Aorta (tissue), 5 donors: Measurements from ENCODE around the gene IL17RD. TPM values are rescaled to one million over a fixed set of nuclear protein-coding genes. Genes with fewer than 3 reads are reported as not detected.

Experiments used
- ATAC-seq: fragments of 200-7000 bp; cut with Tn5 transposase; one replicate; pipeline ENCODE4 v1.9.1; 2022; ENCODE audit warnings: moderate library complexity; ENCODE audit not compliant: low FRiP score
- DNase-seq, 2 donors: peaks; one replicate each; pipeline ENCODE4 v3.0.0-alpha.2; 2020
- H3K27ac ChIP-seq, 2 donors: one replicate each; pipeline ENCODE4 v1.5.1; 2013; ENCODE audit warnings: low read length in 2 of 2, mild to moderate bottlenecking in 2 of 2, moderate library complexity in 2 of 2, control low read depth in 1 of 2, inconsistent platforms in 1 of 2, low read depth in 1 of 2
- H3K27me3 ChIP-seq, 2 donors: one replicate each; pipeline ENCODE4 v1.6.1; 2013; ENCODE audit warnings: control low read depth in 1 of 2, low read length in 1 of 2, mild to moderate bottlenecking in 1 of 2, moderate library complexity in 1 of 2; ENCODE audit not compliant: insufficient read depth in 2 of 2, control insufficient read depth in 1 of 2
- H3K36me3 ChIP-seq, 2 donors: one replicate each; pipeline ENCODE4 v1.6.1; 2013; ENCODE audit warnings: control low read depth in 1 of 2, low read length in 1 of 2, mild to moderate bottlenecking in 1 of 2; ENCODE audit not compliant: insufficient read depth in 2 of 2, control insufficient read depth in 1 of 2
- H3K4me1 ChIP-seq, 2 donors: one replicate each; pipeline ENCODE4 v1.6.1; 2013; ENCODE audit warnings: low read length in 2 of 2, control low read depth in 1 of 2, mild to moderate bottlenecking in 1 of 2, moderate library complexity in 1 of 2; ENCODE audit not compliant: insufficient read depth in 2 of 2, control insufficient read depth in 1 of 2
- H3K4me3 ChIP-seq, 2 donors: one replicate each; pipeline ENCODE4 v1.5.1; 2013; ENCODE audit warnings: low read length in 2 of 2, control low read depth in 1 of 2, mild to moderate bottlenecking in 1 of 2
- H3K9me3 ChIP-seq: one replicate; pipeline ENCODE4 v1.6.1; 2013; ENCODE audit warnings: mild to moderate bottlenecking, low read length; ENCODE audit not compliant: control insufficient read depth
- WGBS, 2 donors: extraction: QIAGEN DNeasy Blood & Tissue Kit; methylation state at CpG; one replicate each; pipeline ENCODE4 v1.1.7; 2013; 5-methylcytosine and 5-hydroxymethylcytosine counted together
- intact Hi-C, 2 donors: fragments of 100-400 bp; cut with DNase I; formaldehyde crosslinking; loops; one replicate each; pipeline versions ENCODE4 v1.14.2 to v1.15.0; 2022
- polyA plus RNA-seq, 2 donors: library from polyadenylated mRNA; stranded (reverse); fragments of 200-250 nt; gene quantifications; one replicate each; pipeline ENCODE4 v1.2.3, GENCODE V29; 2013
- total RNA-seq, 2 donors: library from RNA; stranded (reverse); fragmentation: NEBNext Ultra II Directional; extraction: Animal tissue kit (Norgen Biotek cat#: 25700); gene quantifications; one replicate each; pipeline ENCODE4 v1.2.1, GENCODE V29; 2021
- donor health status: healthy with polysubstance abuse.
- donor health status: Bipolar disorder and iron deficiency.
- donor health status: DM: no; HTN: no; CAD: no.
- donor health status: DM: no; HTN: no; CAD: no.
- donor health status: DM: yes; HTN: yes; CAD: no.

IL17RD gene
- total and polyA plus RNA-seq, 4 donors: 0.63 to 17.0 (median 2.5) TPM

GRCh38 chr3:57143886-57144459, 21.2 kb downstream of the IL17RD start:
- Histone ChIP-seq H3K4me1 (no peaks in the 10 kb centered on the region), H3K27me3 (no peaks in the 10 kb centered on the region), H3K36me3 (no peaks in the 10 kb centered on the region), H3K9me3 (no peaks in the 10 kb centered on the region), H3K27ac (no peak overlapping the region), H3K4me3 (no peak overlapping the region)
- 83 to 87% methylated on average over 4 of the region's 4 CpGs for whole genome bisulfite sequencing, 2 donors
- intact Hi-C loops: no loop called here
- no peak for DNase-seq
- no peak for ATAC-seq

- Histone ChIP-seq H3K4me1 (no peaks in the 10 kb centered on the region), H3K9me3 (no peaks in the 10 kb centered on the region), H3K27ac (no peak overlapping the region), H3K27me3 (no peaks in the 10 kb centered on the region), H3K36me3 (no peaks in the 10 kb centered on the region), H3K4me3 (no peak overlapping the region)
- DNase-seq: no peak
- no peak for ATAC-seq
- intact Hi-C loops: no loop called here
- 61 to 70% methylated on average over 11 of the region's 11 CpGs for WGBS, 2 donors
Measured at GRCh38 chr3:57142411-57142723, 22.8 kb downstream of the IL17RD start.

- intact Hi-C loops: no loop called here
- Histone ChIP-seq H3K4me3 (no peak overlapping the region), H3K36me3 (no peaks in the 10 kb centered on the region), H3K27me3 (no peaks in the 10 kb centered on the region), H3K9me3 (no peaks in the 10 kb centered on the region), H3K27ac (no peak overlapping the region), H3K4me1 (no peaks in the 10 kb centered on the region)
- ATAC-seq: no peak
- DNase-seq: no peak
- WGBS, 2 donors: 35 to 39% methylated on average over 5 of the region's 5 CpGs
Measured at GRCh38 chr3:57141719-57142410, 23.3 kb downstream of the IL17RD start.

GRCh38 chr3:57140894-57141293, 24.3 kb downstream of the IL17RD start:
- intact Hi-C loops: no loop called here
- H3K4me3 ChIP-seq: no peak overlapping the region
- no peak overlapping the region for H3K27ac ChIP-seq
- no peaks in the 10 kb centered on the region for H3K9me3 ChIP-seq
- ATAC-seq: no peak
- no peaks in the 10 kb centered on the region for H3K4me1 ChIP-seq
- no peaks in the 10 kb centered on the region for H3K36me3 ChIP-seq
- no peaks in the 10 kb centered on the region for H3K27me3 ChIP-seq
- 96% methylated on average over 5 of the region's 5 CpGs for WGBS, 2 donors
- no peak for DNase-seq

- H3K36me3 ChIP-seq: no peaks in the 10 kb centered on the region
- intact Hi-C loops: no loop called here
- no peaks in the 10 kb centered on the region for H3K4me1 ChIP-seq
- no peak overlapping the region for H3K27ac ChIP-seq
- H3K4me3 ChIP-seq: no peak overlapping the region
- no peaks in the 10 kb centered on the region for H3K9me3 ChIP-seq
- no peaks in the 10 kb centered on the region for H3K27me3 ChIP-seq
- 85 to 92% methylated on average over 5 of the region's 5 CpGs for WGBS, 2 donors
- DNase-seq (no peak), ATAC-seq (no peak)
Measured at GRCh38 chr3:57135964-57136719, 29.0 kb downstream of the IL17RD start.

GRCh38 chr3:57133157-57133556, 32.0 kb downstream of the IL17RD start:
- no peaks in the 10 kb centered on the region for H3K36me3 ChIP-seq
- H3K27ac ChIP-seq: no peak overlapping the region
- H3K9me3 ChIP-seq: no peaks in the 10 kb centered on the region
- 67 to 74% methylated on average over 4 of the region's 4 CpGs for WGBS, 2 donors
- no peak overlapping the region for H3K4me3 ChIP-seq
- intact Hi-C loops: no loop called here
- DNase-seq: no peak
- H3K4me1 ChIP-seq: no peaks in the 10 kb centered on the region
- ATAC-seq: no peak
- no peaks in the 10 kb centered on the region for H3K27me3 ChIP-seq

- no peak for DNase-seq
- H3K4me1 ChIP-seq: no peaks in the 10 kb centered on the region
- H3K9me3 ChIP-seq: no peaks in the 10 kb centered on the region
- no peak overlapping the region for H3K27ac ChIP-seq
- intact Hi-C loops: no loop called here
- ATAC-seq: no peak
- no peaks in the 10 kb centered on the region for H3K36me3 ChIP-seq
- WGBS, 2 donors: 70 to 96% methylated on average over 2 of the region's 2 CpGs
- no peaks in the 10 kb centered on the region for H3K27me3 ChIP-seq
- H3K4me3 ChIP-seq: no peak overlapping the region
Measured at GRCh38 chr3:57132674-57133073, 32.5 kb downstream of the IL17RD start.

GRCh38 chr3:57131210-57131588, 34.0 kb downstream of the IL17RD start:
- 78 to 83% methylated on average over 4 of the region's 4 CpGs for WGBS, 2 donors
- DNase-seq: no peak

More at GRCh38 chr3:57131210-57131588, 34.0 kb downstream of the IL17RD start:
- ATAC-seq: no peak
- Histone ChIP-seq H3K27ac (no peak overlapping the region), H3K27me3 (no peaks in the 10 kb centered on the region), H3K9me3 (no peaks in the 10 kb centered on the region), H3K36me3 (no peaks in the 10 kb centered on the region), H3K4me3 (no peak overlapping the region), H3K4me1 (no peaks in the 10 kb centered on the region)
- intact Hi-C loops: no loop called here
